ENCODE results near the gene APEH.

DNA sequence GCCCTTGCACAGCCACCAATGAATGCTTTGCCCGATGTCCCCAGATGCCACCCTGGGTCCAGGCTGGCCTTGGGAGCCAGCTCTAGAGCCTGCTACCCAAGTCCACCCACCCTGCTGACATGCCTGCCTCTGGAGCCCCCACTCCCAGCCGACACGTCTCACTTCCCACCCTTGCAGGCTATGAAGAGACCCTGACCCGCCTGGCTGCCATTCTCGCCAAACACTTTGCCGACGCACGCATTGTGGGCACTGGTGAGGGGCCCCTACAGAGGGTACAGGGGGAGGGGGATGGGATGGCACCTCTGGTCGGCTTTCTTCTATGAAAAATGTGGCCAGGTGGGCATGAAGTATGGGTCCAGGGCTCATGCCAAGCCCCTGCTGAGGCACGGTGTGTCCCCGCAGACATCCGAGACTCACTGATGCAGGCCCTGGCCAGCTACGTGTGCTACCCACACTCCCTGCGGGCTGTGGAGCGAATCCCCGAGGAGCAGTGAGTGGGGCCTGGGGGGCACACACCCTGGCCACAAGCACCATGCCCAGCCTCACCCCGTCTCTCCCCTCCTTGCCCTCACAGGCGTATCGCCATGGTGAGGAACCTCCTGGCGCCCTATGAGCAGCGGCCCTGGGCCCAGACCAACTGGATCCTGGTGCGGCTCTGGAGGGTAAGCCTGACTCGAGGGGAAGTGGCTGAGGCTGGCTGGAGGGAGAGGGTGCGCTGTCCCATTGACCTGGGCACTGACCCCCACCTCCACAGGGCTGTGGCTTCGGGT lies 39.4 kb downstream of the APEH start:
- TF ChIP-seq, protein P1, sequence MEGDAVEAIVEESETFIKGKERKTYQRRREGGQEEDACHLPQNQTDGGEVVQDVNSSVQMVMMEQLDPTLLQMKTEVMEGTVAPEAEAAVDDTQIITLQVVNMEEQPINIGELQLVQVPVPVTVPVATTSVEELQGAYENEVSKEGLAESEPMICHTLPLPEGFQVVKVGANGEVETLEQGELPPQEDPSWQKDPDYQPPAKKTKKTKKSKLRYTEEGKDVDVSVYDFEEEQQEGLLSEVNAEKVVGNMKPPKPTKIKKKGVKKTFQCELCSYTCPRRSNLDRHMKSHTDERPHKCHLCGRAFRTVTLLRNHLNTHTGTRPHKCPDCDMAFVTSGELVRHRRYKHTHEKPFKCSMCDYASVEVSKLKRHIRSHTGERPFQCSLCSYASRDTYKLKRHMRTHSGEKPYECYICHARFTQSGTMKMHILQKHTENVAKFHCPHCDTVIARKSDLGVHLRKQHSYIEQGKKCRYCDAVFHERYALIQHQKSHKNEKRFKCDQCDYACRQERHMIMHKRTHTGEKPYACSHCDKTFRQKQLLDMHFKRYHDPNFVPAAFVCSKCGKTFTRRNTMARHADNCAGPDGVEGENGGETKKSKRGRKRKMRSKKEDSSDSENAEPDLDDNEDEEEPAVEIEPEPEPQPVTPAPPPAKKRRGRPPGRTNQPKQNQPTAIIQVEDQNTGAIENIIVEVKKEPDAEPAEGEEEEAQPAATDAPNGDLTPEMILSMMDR (IDR thresholded peaks at IDR 0.05), result no peak
- no peak for TF ChIP-seq POLR2A (IDR thresholded peaks at IDR 0.05)

Data from esophagus squamous epithelium (tissue), 4 donors.